ENCODE results near the gene B4GALT3. TPM values are rescaled to one million over a fixed set of nuclear protein-coding genes. Genes with fewer than 3 reads are reported as not detected.

The B4GALT3 gene
- total RNA-seq, 2 experiments from 2014 or later, result 40.5 to 51.8 TPM

DNA sequence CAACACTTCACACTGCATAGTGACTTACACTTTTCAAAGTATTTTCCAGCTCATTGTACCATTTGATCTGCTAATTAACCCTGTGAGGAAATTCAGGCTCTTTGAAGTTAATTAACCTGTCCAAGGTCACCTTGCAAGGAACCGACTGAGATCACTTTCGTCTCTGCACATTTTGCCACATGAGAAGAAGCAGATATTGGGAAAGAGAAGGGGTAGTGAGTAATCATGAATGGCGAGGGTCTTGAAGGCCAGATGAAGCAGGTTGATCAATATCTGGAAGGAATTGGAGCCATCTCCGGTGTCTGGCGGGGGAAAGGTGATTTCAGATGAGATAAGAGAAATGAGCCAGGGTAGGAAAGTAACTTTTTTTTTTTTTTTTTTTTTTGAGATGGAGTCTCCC, 42.7 kb upstream of the B4GALT3 start:
- Mint-ChIP-seq H3K27me3 (no peaks in the 10 kb centered on the region), H3K4me3 (no peak overlapping the region), H3K36me3 (ENCODE audit: low read depth) (peaks cover 3% of the 10 kb centered on the region), H3K9me3 (ENCODE audit: low read depth) (no peaks in the 10 kb centered on the region), H3K4me1 (peaks cover 43% of the 10 kb centered on the region), H3K27ac (no peak overlapping the region)
- intact Hi-C loops (cut with DNase I, micrococcal nuclease), result no loop called here
- ChIA-PET POLR2A (no interaction called here), CTCF (interaction anchor here (0.7 to 2.5 kb wide), 9 partner anchors 9 to 162 kb away, joined by 3 to 13 read pairs (median 4); partner anchors contain the start of gene PPOX)
- ATAC-seq, result no peak
- DNase-seq, result no peak

DNA sequence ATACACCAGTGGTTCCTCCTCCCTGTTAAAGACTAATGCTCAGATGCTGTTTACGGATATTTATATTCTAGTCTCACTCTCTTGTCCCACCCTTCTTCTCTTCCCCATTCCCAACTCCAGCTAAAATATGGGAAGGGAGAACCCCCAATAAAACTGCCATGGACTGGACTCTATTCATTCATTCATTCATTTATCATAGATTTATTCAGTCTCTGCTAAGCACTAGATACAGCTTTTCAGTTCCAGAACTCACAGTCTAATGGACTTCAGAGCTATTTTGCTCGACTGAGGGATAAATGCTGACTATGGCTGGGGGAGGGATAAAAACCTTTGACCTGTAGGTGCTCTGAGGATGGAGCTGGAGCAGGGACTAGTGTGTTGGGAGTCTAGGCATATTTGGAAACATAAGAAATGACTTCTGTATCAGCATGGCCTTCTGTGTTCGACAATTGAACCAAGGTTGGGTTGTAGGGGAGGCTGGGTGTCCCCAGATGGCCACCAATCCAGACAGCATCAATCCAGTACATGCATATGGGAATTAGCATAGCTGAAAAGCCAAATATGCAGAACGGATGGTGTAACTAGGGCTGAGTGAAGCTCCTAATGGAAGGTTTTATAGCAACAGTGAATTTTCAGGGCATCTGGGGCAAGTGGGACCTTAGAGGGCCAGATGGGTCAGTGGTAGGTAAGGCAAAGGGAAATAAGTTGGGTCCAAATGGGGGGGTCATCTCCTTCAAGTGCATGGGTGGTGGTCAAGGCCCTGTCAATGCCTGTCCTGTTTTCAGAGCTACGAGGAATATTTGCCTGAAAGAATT, 42.0 kb upstream of the B4GALT3 start:
- POLR2A ChIA-PET, result interaction anchor here (0.6 kb wide), 1 partner anchor 59 kb away, joined by 3 read pairs; no protein-coding TSS in a partner anchor
- H3K36me3 Mint-ChIP-seq (ENCODE audit: low read depth), result peaks cover 8% of the 10 kb centered on the region
- H3K27me3 Mint-ChIP-seq, result no peaks in the 10 kb centered on the region
- CTCF ChIA-PET, result interaction anchor here (0.7 to 2.5 kb wide), 11 partner anchors 9 to 164 kb away, joined by 3 to 13 read pairs (median 4); partner anchors contain the start of gene PPOX
- no peak for DNase-seq
- intact Hi-C loops (cut with DNase I, micrococcal nuclease), result no loop called here
- H3K27ac Mint-ChIP-seq, result peak overlapping the region; percentile 4
- H3K9me3 Mint-ChIP-seq (ENCODE audit: low read depth), result no peaks in the 10 kb centered on the region
- H3K4me3 Mint-ChIP-seq, result no peak overlapping the region
- no peak for ATAC-seq
- peaks cover 45% of the 10 kb centered on the region for H3K4me1 Mint-ChIP-seq

DNA sequence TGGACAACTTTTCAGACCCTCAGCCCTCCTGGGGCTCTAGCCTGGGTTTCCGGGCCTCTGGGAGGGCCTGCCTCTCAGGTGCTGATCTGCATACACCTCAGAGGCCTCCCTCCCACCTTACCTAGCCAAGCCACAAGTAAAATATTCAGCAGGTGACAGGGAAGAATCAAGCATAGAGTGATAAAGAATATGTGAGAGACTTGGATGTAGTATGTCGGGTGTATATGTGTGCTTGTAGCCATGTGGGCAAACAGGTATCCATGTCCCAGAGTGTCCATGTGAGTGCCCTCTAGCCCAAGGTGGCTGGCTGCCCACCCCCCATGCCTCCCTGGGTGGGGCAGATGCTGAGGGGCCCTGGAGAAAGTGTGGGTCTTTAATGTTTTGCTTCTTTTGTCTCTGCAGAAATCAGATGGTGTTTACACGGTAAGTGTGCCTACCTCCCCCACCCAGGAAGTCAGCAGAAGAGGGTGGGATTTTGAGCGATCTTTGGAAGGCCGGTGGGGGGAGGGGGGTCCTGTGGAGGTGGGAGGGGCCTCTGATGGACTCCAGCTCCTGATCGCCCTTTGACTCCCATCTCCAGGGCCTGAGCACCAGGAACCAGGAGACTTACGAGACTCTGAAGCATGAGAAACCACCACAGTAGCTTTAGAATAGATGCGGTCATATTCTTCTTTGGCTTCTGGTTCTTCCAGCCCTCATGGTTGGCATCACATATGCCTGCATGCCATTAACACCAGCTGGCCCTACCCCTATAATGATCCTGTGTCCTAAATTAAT, 41.2 kb upstream of the B4GALT3 start:
- DNase-seq, result no peak
- POLR2A ChIA-PET, result no interaction called here
- peaks cover 45% of the 10 kb centered on the region for H3K4me1 Mint-ChIP-seq
- no peak overlapping the region for H3K27ac Mint-ChIP-seq
- ATAC-seq, result no peak
- H3K27me3 Mint-ChIP-seq, result no peaks in the 10 kb centered on the region
- H3K4me3 Mint-ChIP-seq, result no peak overlapping the region
- intact Hi-C loops (cut with DNase I, micrococcal nuclease), result no loop called here
- peaks cover 16% of the 10 kb centered on the region for H3K36me3 Mint-ChIP-seq (ENCODE audit: low read depth)
- CTCF ChIA-PET, result interaction anchor here (0.6 to 2.5 kb wide), 8 partner anchors 8 to 165 kb away, joined by 3 to 13 read pairs (median 4); partner anchors contain the start of gene PPOX
- H3K9me3 Mint-ChIP-seq (ENCODE audit: low read depth), result no peaks in the 10 kb centered on the region

DNA sequence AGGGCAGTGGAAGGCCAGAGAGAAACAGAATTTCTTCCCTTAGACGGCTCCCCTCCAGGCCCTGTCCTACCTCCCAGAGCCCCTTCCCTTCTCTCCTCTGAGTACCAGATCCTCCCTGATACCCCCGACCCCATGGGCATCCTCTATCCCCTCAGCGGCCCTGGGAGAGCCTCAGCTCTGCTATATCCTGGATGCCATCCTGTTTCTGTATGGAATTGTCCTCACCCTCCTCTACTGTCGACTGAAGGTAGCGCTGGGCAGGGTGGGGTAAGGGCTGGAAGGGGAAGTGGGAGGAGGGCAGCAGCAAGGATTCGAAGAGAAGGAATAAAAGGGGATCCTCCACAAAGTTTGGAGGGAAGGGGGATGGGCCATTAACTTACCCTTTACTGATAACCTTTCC, 40.5 kb upstream of the B4GALT3 start:
- no peak for DNase-seq
- no peak for ATAC-seq
- no peak overlapping the region for H3K27ac Mint-ChIP-seq
- peaks cover 22% of the 10 kb centered on the region for H3K36me3 Mint-ChIP-seq (ENCODE audit: low read depth)
- H3K4me3 Mint-ChIP-seq, result no peak overlapping the region
- no peaks in the 10 kb centered on the region for H3K27me3 Mint-ChIP-seq
- no peaks in the 10 kb centered on the region for H3K9me3 Mint-ChIP-seq (ENCODE audit: low read depth)
- intact Hi-C loops (cut with DNase I, micrococcal nuclease), result no loop called here
- POLR2A ChIA-PET, result no interaction called here
- CTCF ChIA-PET, result interaction anchor here (0.5 to 4.1 kb wide), 3 partner anchors 9 to 52 kb away, joined by 3 to 25 read pairs (median 8); partner anchors contain the start of gene TOMM40L
- peaks cover 45% of the 10 kb centered on the region for H3K4me1 Mint-ChIP-seq

DNA sequence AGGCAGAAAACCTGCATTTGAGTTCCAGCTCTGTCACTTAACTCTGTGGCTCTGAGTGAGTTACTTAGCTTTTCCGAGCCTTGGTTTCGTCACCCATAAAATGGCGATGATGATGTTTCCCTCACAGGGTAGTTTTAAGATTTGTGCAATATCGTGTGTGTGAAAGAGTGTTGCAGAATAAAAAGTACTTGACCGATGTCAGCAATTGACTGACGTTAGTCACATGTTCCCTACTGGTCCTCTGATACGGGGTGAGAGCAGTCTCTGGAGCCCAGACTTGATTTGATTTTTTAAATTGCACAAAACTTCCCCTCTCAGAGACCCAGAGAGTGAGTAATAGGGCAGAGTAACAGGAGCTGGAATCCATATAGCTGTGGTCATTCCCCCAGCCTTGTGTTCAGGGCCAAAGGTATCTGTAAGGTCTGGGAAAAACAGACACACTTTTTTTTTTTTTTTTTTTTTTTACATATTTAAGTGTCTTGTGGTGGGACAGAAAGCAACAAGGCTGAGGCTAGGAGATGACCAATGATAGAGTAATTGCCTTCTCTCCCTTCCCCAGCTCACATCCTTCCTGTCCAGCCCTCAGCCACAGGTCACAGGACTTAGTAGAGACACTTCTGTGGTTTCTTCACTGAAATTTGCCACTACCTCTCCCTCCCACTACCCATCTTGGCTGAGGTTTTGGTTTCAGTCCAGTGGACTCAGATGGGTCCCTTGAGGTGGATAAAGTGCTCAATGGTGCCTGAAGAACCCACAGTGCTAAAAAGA, 39.8 kb upstream of the B4GALT3 start:
- Mint-ChIP-seq H3K4me3 (no peak overlapping the region), H3K4me1 (peaks cover 45% of the 10 kb centered on the region), H3K27me3 (no peaks in the 10 kb centered on the region), H3K36me3 (ENCODE audit: low read depth) (peaks cover 27% of the 10 kb centered on the region), H3K9me3 (ENCODE audit: low read depth) (no peaks in the 10 kb centered on the region), H3K27ac (peak overlapping the region; percentile 22)
- peak; percentile 59 for ATAC-seq
- ChIA-PET CTCF (interaction anchor here (1.1 to 4.1 kb wide), 7 partner anchors 9 to 165 kb away, joined by 3 to 25 read pairs (median 4); partner anchors contain the start of gene TOMM40L), POLR2A (interaction anchor here (1.3 kb wide), 1 partner anchor 8 kb away, joined by 6 read pairs; the partner anchor contains the start of gene TOMM40L)
- intact Hi-C loops (cut with DNase I, micrococcal nuclease), result no loop called here
- DNase-seq, result no peak

DNA sequence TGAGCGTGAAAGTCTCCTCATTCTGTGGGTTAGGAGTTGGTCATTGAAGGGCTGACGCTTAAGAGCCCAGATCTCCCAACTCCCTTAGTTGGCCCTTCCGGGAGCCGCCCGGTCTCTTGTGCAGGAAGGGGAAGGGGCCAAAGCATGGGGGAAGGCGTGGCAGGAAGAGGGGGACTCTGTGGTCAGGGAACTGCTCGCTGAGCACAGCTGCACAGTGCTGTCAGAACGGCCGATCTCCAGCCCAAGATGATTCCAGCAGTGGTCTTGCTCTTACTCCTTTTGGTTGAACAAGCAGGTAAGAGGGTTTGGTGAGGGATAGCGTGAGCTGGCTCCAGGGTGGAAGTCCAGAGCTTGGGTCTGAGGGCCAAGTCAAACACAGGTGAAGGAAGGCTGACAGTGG, 37.8 kb upstream of the B4GALT3 start, which contains the start of gene FCER1G:
Gene FCER1G, plus strand, starts transcription at position 220 of the 400 bp plus-strand sequence. Its CDS starts 27 bp downstream, at position 247.
- no peak within 1 kb of the TSS for H3K4me3 Mint-ChIP-seq
- H3K9me3 Mint-ChIP-seq (ENCODE audit: low read depth), result no peaks in the 10 kb centered on the region
- DNase-seq (no peak), ATAC-seq (no peak)
- ChIA-PET CTCF (interaction anchor here (0.9 to 4.1 kb wide), 4 partner anchors 9 to 75 kb away, joined by 3 to 25 read pairs (median 4); partner anchors contain the start of gene TOMM40L), POLR2A (interaction anchor here (0.8 kb wide), 1 partner anchor 11 kb away, joined by 3 read pairs; no protein-coding TSS in a partner anchor)
- intact Hi-C loops (cut with DNase I, micrococcal nuclease), result no loop called here
- no peak within 1 kb of the TSS for H3K27ac Mint-ChIP-seq
- peaks cover 40% of the 10 kb centered on the region for H3K4me1 Mint-ChIP-seq
- no peaks in the 10 kb centered on the region for H3K27me3 Mint-ChIP-seq
- H3K36me3 Mint-ChIP-seq (ENCODE audit: low read depth), result peaks cover 42% of the 10 kb centered on the region

DNA sequence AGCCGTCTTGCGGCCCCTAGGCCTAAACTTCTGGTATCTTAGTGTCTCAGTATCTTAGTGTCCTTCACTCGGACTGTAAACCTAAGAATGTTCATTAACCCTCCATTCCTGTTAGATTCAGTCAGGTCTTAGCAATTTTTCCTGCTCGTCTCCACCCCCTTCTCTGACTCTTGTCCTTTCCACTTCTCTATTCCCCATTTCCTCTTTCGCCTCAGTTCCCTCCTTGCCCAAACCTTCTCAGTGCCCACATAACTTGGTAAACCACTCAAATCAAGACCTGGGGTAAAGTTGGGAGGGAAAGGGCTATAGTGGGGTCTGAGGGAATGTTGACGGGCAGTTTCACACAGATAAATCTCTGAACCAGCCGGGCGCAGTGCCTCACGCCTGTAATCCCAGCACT, 37.1 kb upstream of the B4GALT3 start:
- H3K4me1 Mint-ChIP-seq, result peaks cover 43% of the 10 kb centered on the region
- peaks cover 49% of the 10 kb centered on the region for H3K36me3 Mint-ChIP-seq (ENCODE audit: low read depth)
- no peak overlapping the region for H3K27ac Mint-ChIP-seq
- intact Hi-C loops (cut with DNase I, micrococcal nuclease), result no loop called here
- ChIA-PET CTCF (interaction anchor here (4.1 kb wide), 1 partner anchor 12 kb away, joined by 25 read pairs; the partner anchor contains the start of gene TOMM40L), POLR2A (no interaction called here)
- DNase-seq (no peak), ATAC-seq (no peak)
- H3K27me3 Mint-ChIP-seq, result no peaks in the 10 kb centered on the region
- no peaks in the 10 kb centered on the region for H3K9me3 Mint-ChIP-seq (ENCODE audit: low read depth)
- H3K4me3 Mint-ChIP-seq, result no peak overlapping the region

DNA sequence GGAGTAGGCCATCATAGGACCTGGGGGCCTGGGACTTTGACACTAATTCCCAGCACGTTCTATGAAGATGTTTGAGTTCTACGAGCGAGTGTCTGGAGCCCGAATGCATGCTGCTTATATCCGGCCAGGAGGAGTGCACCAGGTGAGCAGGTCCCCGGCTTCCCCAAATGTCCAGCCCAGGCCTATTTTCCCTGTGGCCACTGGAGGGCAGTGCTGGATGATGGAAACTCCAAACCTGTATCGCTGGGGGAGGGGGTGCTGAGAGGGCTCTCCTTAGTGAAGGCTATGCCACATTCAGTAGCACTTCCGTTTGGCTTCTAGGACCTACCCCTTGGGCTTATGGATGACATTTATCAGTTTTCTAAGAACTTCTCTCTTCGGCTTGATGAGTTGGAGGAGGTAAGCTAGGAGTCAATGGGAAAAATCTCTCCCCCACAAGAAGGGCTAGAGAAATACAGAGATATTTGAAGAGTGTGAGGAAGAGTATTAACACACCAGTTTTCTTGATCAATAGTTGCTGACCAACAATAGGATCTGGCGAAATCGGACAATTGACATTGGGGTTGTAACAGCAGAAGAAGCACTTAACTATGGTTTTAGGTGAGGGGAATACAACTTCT, 32.6 kb upstream of the B4GALT3 start:
- Mint-ChIP-seq H3K4me1 (peaks cover 26% of the 10 kb centered on the region), H3K4me3 (no peak overlapping the region), H3K27ac (peak overlapping the region; percentile 78), H3K36me3 (ENCODE audit: low read depth) (peaks cover 65% of the 10 kb centered on the region), H3K27me3 (no peaks in the 10 kb centered on the region), H3K9me3 (ENCODE audit: low read depth) (no peaks in the 10 kb centered on the region)
- CTCF ChIA-PET, result interaction anchor here (0.7 to 4.4 kb wide), 11 partner anchors 10 to 173 kb away, joined by 3 to 36 read pairs (median 6); partner anchors contain the start of gene TOMM40L
- DNase-seq (peak; percentile 85), ATAC-seq (peak; percentile 97)
- POLR2A ChIA-PET, result no interaction called here
- intact Hi-C loops (cut with DNase I, micrococcal nuclease), result loop anchor here in 1 of 2 experiments (1.0 kb wide), 1 partner anchor 15 kb away; no protein-coding TSS in a partner anchor

DNA sequence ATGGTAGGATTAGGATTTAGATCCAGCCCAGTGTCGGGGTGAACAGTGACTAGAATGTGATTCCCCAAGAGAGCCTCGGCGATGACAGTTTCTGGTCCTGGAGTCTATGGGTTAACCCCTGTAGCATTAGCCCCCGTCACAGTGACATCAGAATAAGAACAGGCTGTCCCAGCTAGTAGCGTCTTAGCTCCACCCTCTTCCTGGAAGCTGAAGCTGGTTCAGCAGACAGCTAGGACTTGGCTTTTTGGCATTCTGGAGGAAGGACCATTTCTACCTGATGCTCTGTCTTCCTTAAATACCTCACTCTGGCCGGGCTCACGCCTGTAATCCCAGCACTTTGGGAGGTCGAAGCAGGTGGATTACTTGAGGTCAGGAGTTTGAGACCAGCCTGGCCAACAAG, 29.9 kb upstream of the B4GALT3 start:
- intact Hi-C loops (cut with DNase I, micrococcal nuclease), result no loop called here
- ATAC-seq (no peak), DNase-seq (no peak)
- CTCF ChIA-PET, result interaction anchor here (0.6 to 7.2 kb wide), 8 partner anchors 16 to 175 kb away, joined by 3 to 89 read pairs (median 4); partner anchors contain the start of genes APOA2, PPOX and TOMM40L
- no peak overlapping the region for H3K27ac Mint-ChIP-seq
- no peaks in the 10 kb centered on the region for H3K27me3 Mint-ChIP-seq
- H3K36me3 Mint-ChIP-seq (ENCODE audit: low read depth), result peaks cover 58% of the 10 kb centered on the region
- H3K9me3 Mint-ChIP-seq (ENCODE audit: low read depth), result no peaks in the 10 kb centered on the region
- POLR2A ChIA-PET, result no interaction called here
- H3K4me1 Mint-ChIP-seq, result peaks cover 39% of the 10 kb centered on the region
- H3K4me3 Mint-ChIP-seq, result no peak overlapping the region

DNA sequence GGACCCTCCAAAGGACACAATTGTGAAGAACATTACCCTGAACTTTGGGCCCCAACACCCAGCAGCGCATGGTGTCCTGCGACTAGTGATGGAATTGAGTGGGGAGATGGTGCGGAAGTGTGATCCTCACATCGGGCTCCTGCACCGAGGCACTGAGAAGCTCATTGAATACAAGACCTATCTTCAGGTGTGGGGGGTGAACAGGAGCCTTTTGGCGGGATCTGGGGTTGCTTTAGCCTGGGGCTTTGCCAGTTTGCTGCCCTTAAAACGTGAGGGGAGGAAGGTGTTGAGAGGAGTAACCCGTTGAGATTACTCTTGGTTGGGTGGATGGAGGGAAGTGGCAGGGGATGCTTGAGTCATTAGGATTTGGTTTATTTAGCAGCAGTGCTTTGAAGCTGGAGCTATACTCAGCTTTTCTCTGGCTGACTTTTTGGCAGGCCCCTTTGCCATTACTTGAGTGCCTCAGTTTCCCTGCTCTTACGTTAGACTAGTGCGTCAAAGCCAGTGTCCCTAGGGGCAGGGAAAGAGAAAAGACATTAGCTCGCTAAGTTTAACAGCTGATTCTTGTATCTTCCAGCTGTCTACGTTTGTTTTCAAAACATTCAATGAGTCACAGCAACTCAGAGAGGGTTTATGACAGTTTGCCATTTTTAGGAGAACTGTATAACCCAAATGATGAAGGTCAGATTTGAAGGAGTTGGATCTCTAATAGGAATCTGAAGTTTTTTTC, 29.3 kb upstream of the B4GALT3 start:
- intact Hi-C loops (cut with DNase I, micrococcal nuclease), result no loop called here
- no peak for DNase-seq
- ATAC-seq, result no peak
- H3K27me3 Mint-ChIP-seq, result no peaks in the 10 kb centered on the region
- H3K27ac Mint-ChIP-seq, result peak overlapping the region; percentile 15
- POLR2A ChIA-PET, result no interaction called here
- CTCF ChIA-PET, result interaction anchor here (0.5 to 7.2 kb wide), 13 partner anchors 9 to 233 kb away, joined by 3 to 89 read pairs (median 3); partner anchors contain the start of genes APOA2, FCER1G, PPOX and TOMM40L
- no peak overlapping the region for H3K4me3 Mint-ChIP-seq
- peaks cover 53% of the 10 kb centered on the region for H3K36me3 Mint-ChIP-seq (ENCODE audit: low read depth)
- peaks cover 41% of the 10 kb centered on the region for H3K4me1 Mint-ChIP-seq
- H3K9me3 Mint-ChIP-seq (ENCODE audit: low read depth), result no peaks in the 10 kb centered on the region

Data from activated CD4-positive, alpha-beta T cell treated with anti-CD3 and anti-CD28 coated beads for 36 hours (primary cell).